H1 (cell line): Measurements from ENCODE around the gene CDC42EP1. TPM values are rescaled to one million over a fixed set of nuclear protein-coding genes. Genes with fewer than 3 reads are reported as not detected.
A peak's percentile ranks its signal among the peaks of the same experiment; 100 is the strongest.

Experiments
- CTCF ChIA-PET: fragments of 300-600 bp; sonication (Branson Sonifier 250); formaldehyde crosslinking; loops from one replicate; lab custom pipeline; 2021; ENCODE audit not compliant: partially characterized antibody; lab: Charles Lee
- POLR2A ChIA-PET: fragments of 300-600 bp; sonication (Branson Sonifier 250); formaldehyde crosslinking; loops from one replicate; lab custom pipeline; 2021; ENCODE audit warnings: inconsistent platforms; ENCODE audit not compliant: partially characterized antibody; lab: Charles Lee
- DNase-seq, 2 experiments: peaks; one replicate each; pipeline versions ENCODE4 v3.0.0 to v3.0.0-alpha.2; 2010 to 2022; ENCODE audit warnings: low spot score in 2 of 2, low read depth in 1 of 2, mixed read lengths in 1 of 2
- FAIRE-seq: peaks from 2 replicates; lab custom pipeline; 2011; peaks lifted over from hg19 to GRCh38; lab: Jason Lieb, UNC
- H2AFZ ChIP-seq: 2 replicates; pipeline ENCODE4 v1.8.1; 2012; ENCODE audit warnings: low read length, inconsistent platforms
- H2AK5ac ChIP-seq: 2 replicates; pipeline ENCODE4 v1.6.1; 2013; ENCODE audit warnings: low read depth, low read length
- H2BK120ac ChIP-seq: replicated peaks from 2 replicates; pipeline ENCODE3; 2013; ENCODE audit warnings: low read depth, low read length, inconsistent platforms
- H2BK12ac ChIP-seq: 2 replicates; pipeline ENCODE4 v1.6.1; 2013; ENCODE audit warnings: low read depth, low read length
- H2BK15ac ChIP-seq: 2 replicates; pipeline ENCODE4 v1.6.1; 2013; ENCODE audit warnings: low read length
- H2BK20ac ChIP-seq: 2 replicates; pipeline ENCODE4 v1.6.1; 2013; ENCODE audit warnings: low read length
- H2BK5ac ChIP-seq: 2 replicates; pipeline ENCODE4 v1.6.1; 2013; ENCODE audit warnings: low read depth, low read length
- H3K14ac ChIP-seq: 2 replicates; pipeline ENCODE4 v1.6.1; 2013; ENCODE audit warnings: inconsistent platforms; ENCODE audit not compliant: insufficient read length
- H3K18ac ChIP-seq: 2 replicates; pipeline ENCODE4 v1.6.1; 2013; ENCODE audit warnings: low read length; ENCODE audit errors: extremely low read depth
- H3K23ac ChIP-seq: 2 replicates; pipeline ENCODE4 v1.6.1; 2013; ENCODE audit warnings: inconsistent platforms; ENCODE audit not compliant: insufficient read length
- H3K23me2 ChIP-seq: 2 replicates; pipeline ENCODE4 v1.6.1; 2013; ENCODE audit warnings: low read depth, low read length
- H3K27ac ChIP-seq: 2 replicates; pipeline ENCODE4 v1.6.1; 2011; ENCODE audit warnings: low read depth, low read length, inconsistent platforms
- H3K27me3 ChIP-seq, 4 experiments: replicated peaks in 1 of 4; 1 replicate in 1 of 4; 2 replicates in 3 of 4; pipeline versions ENCODE4 v1.6.1 to v1.8.1; 2011 to 2013; ENCODE audit warnings: low read length in 3 of 4, mild to moderate bottlenecking in 3 of 4, inconsistent platforms in 2 of 4, mixed read lengths in 2 of 4, moderate library complexity in 1 of 4; ENCODE audit not compliant: control insufficient read depth in 3 of 4, insufficient read depth in 3 of 4; ENCODE audit errors: extremely low read depth in 1 of 4
- H3K36me3 ChIP-seq, 4 experiments: 2 replicates each; pipeline versions ENCODE4 v1.6.1 to v1.8.1; 2011 to 2013; ENCODE audit warnings: mild to moderate bottlenecking in 4 of 4, low read length in 3 of 4, moderate library complexity in 2 of 4, control low read depth in 1 of 4, inconsistent platforms in 1 of 4; ENCODE audit not compliant: insufficient read depth in 4 of 4, control insufficient read depth in 2 of 4
- H3K4ac ChIP-seq: replicated peaks from 2 replicates; pipeline ENCODE3; 2013; ENCODE audit warnings: low read length, low read depth, mixed read lengths, inconsistent platforms; ENCODE audit not compliant: insufficient read length
- H3K4me1 ChIP-seq, 4 experiments: replicated peaks in 1 of 4; 1 replicate in 1 of 4; 2 replicates in 3 of 4; pipeline versions ENCODE4 v1.6.1 to v1.8.1; 2011 to 2013; ENCODE audit warnings: low read length in 3 of 4, inconsistent platforms in 2 of 4, mixed read lengths in 1 of 4; ENCODE audit not compliant: insufficient read depth in 4 of 4, control insufficient read depth in 3 of 4
- H3K4me2 ChIP-seq, 2 experiments: 2 replicates each; pipeline versions ENCODE4 v1.6.1 to v1.8.1; 2011 to 2013; ENCODE audit warnings: low read depth in 2 of 2, low read length in 2 of 2, control low read depth in 1 of 2, inconsistent platforms in 1 of 2, mild to moderate bottlenecking in 1 of 2; ENCODE audit not compliant: insufficient read depth in 1 of 2
- H3K4me3 ChIP-seq, 4 experiments: fragments of 200-600, 300-600 bp in 1 of 4; sonication (generic), shearing (Covaris generic), sonication (Bioruptor Twin) in 1 of 4; 2 replicates each; pipeline versions ENCODE4 v1.5.1 to v1.8.1; 2011 to 2016; ENCODE audit warnings: low read length in 4 of 4, low read depth in 3 of 4, control low read depth in 2 of 4, inconsistent platforms in 2 of 4, mild to moderate bottlenecking in 2 of 4, mixed read lengths in 1 of 4, moderate library complexity in 1 of 4; ENCODE audit not compliant: insufficient read depth in 2 of 4; ENCODE audit errors: extremely low read depth in 1 of 4
- H3K56ac ChIP-seq: replicated peaks from 2 replicates; pipeline ENCODE3; 2013; ENCODE audit warnings: low read depth, mild to moderate bottlenecking, mixed read lengths, low read length, inconsistent platforms; ENCODE audit not compliant: insufficient read length
- H3K79me1 ChIP-seq: 2 replicates; pipeline ENCODE4 v1.6.1; 2013; ENCODE audit warnings: low read depth, low read length, control low read depth
- H3K79me2 ChIP-seq, 2 experiments: 2 replicates each; pipeline versions ENCODE4 v1.6.1 to v1.8.1; 2012 to 2013; ENCODE audit warnings: low read length in 2 of 2, mild to moderate bottlenecking in 2 of 2, inconsistent platforms in 1 of 2; ENCODE audit not compliant: insufficient read depth in 2 of 2, control insufficient read depth in 1 of 2
- H3K9ac ChIP-seq, 4 experiments: replicated peaks in 1 of 4; 1 replicate in 1 of 4; 2 replicates in 3 of 4; pipeline versions ENCODE4 v1.6.1 to v1.8.1; 2011 to 2013; ENCODE audit warnings: low read depth in 3 of 4, low read length in 3 of 4, control low read depth in 2 of 4, mild to moderate bottlenecking in 2 of 4, moderate library complexity in 2 of 4, inconsistent platforms in 1 of 4; ENCODE audit errors: extremely low read depth in 1 of 4
- H3K9me3 ChIP-seq, 2 experiments: 2 replicates each; pipeline versions ENCODE4 v1.6.1 to v1.8.1; 2012 to 2013; ENCODE audit warnings: mild to moderate bottlenecking in 2 of 2, moderate library complexity in 2 of 2, control low read depth in 1 of 2, inconsistent platforms in 1 of 2, low read depth in 1 of 2, low read length in 1 of 2, mixed read lengths in 1 of 2; ENCODE audit not compliant: insufficient read depth in 2 of 2
- H4K20me1 ChIP-seq, 2 experiments: replicated peaks in 1 of 2; 2 replicates each; pipeline versions ENCODE3 to v1.8.1; 2011 to 2013; ENCODE audit warnings: inconsistent platforms in 2 of 2, low read length in 2 of 2, mild to moderate bottlenecking in 1 of 2; ENCODE audit not compliant: insufficient read depth in 2 of 2, control insufficient read depth in 1 of 2
- H4K5ac ChIP-seq: 2 replicates; pipeline ENCODE4 v1.6.1; 2013; ENCODE audit warnings: low read length, low read depth, mixed read lengths, inconsistent platforms; ENCODE audit not compliant: insufficient read length
- H4K8ac ChIP-seq: 2 replicates; pipeline ENCODE4 v1.8.0; 2013; ENCODE audit warnings: mild to moderate bottlenecking, moderate library complexity, low read length, inconsistent platforms; ENCODE audit not compliant: insufficient read depth; ENCODE audit errors: extremely low read depth
- H4K91ac ChIP-seq: replicated peaks from 2 replicates; pipeline ENCODE3; 2013; ENCODE audit warnings: low read length, mixed read lengths, inconsistent platforms; ENCODE audit not compliant: insufficient read length
- BACH1 ChIP-seq: IDR thresholded peaks from 2 replicates; pipeline ENCODE4 v1.6.1; 2012; ENCODE audit warnings: low read length, improper control_type of control experiment
- CBX5 ChIP-seq: fragments of 300-800, 300-1000 bp; sonication (generic); IDR thresholded peaks from 2 replicates; pipeline ENCODE4 v1.7.1; 2016; ENCODE audit warnings: antibody characterized with exemption, low read length, low read depth
- CTCF ChIP-seq, 3 experiments: IDR thresholded peaks; 1 replicate in 2 of 3; 2 replicates in 1 of 3; pipeline versions ENCODE4 v1.5.1 to v1.6.1; 2011; ENCODE audit warnings: low read length in 3 of 3, mild to moderate bottlenecking in 3 of 3, inconsistent platforms in 2 of 3, low read depth in 1 of 3, moderate library complexity in 1 of 3; ENCODE audit not compliant: insufficient read depth in 1 of 3; ENCODE audit errors: control extremely low read depth in 1 of 3
- EZH2 ChIP-seq: fragments of 200-600 bp; sonication (generic); IDR thresholded peaks from 2 replicates; pipeline ENCODE4 v1.7.1; 2012; ENCODE audit warnings: low read depth, mild to moderate bottlenecking, moderate library complexity, low read length, inconsistent platforms; ENCODE audit not compliant: severe bottlenecking
- SP4 ChIP-seq: IDR thresholded peaks from 2 replicates; pipeline ENCODE4 v1.6.1; 2012; ENCODE audit warnings: low read length, inconsistent platforms
- SRF ChIP-seq: IDR thresholded peaks from 2 replicates; pipeline ENCODE4 v1.6.1; 2011; ENCODE audit warnings: mild to moderate bottlenecking, low read depth, low read length, moderate library complexity
- whole genome bisulfite sequencing, 2 experiments: shearing (Covaris generic) in 1 of 2; methylation state at CpG; one replicate each; pipeline versions ENCODE4 v1.1.6 to v1.1.7; 2013 to 2015; ENCODE audit warnings: low lambda C conversion rate in 2 of 2, mixed read lengths in 2 of 2, inconsistent platforms in 1 of 2, low coverage in 1 of 2, missing lambda C conversion rate in 1 of 2; ENCODE audit not compliant: insufficient replicate concordance in 2 of 2, insufficient coverage in 1 of 2, insufficient read length in 1 of 2; ENCODE audit errors: extremely low coverage in 1 of 2, missing lambda C conversion rate in 1 of 2; 5-methylcytosine and 5-hydroxymethylcytosine counted together
- polyA plus RNA-seq, 7 experiments: library from polyadenylated mRNA; depleted of rRNA in 3 of 7; stranded (reverse) in 5 of 7; unstranded in 2 of 7; fragments of >200 nt in 5 of 7; fragments of 200-250 nt in 2 of 7; gene quantifications; 1 replicate in 5 of 7; 2 replicates in 1 of 7; 4 replicates in 1 of 7; pipeline versions ENCODE4 v1.2.1 to v1.2.3, GENCODE V29; 2011 to 2013; ENCODE audit warnings: missing spikeins in 2 of 7, mixed read lengths in 2 of 7
- total RNA-seq: library from RNA; stranded (reverse); fragmentation: NEBNext Ultra II Directional; extraction: Animal tissue kit (Norgen Biotek cat#: 25700); gene quantifications from 2 replicates; pipeline ENCODE4 v1.2.1, GENCODE V29; 2021

Gene CDC42EP1
- total and polyA plus RNA-seq, 2 of the 8 experiments (the other 6 are each of a cell fraction or from before 2014, with no cell fraction given), result 8.3 to 11.2 TPM

- TF ChIP-seq EZH2 (no peak), CBX5 (no peak), SP4 (no peak), BACH1 (no peak), SRF (no peak), CTCF (IDR thresholded peaks at IDR 0.05; ENCODE audit: control extremely low read depth in 1 of 3, insufficient read depth in 1 of 3, low read depth in 1 of 3, low read length in 3 of 3) (peak in 2 of 3 experiments; percentile 19 to 22; a peak in 2 of 4 replicates)
- TF ChIP-seq, all 59 proteins: peak for 1
- Histone ChIP-seq H3K79me1 (no peaks in the 10 kb centered on the region), H2BK12ac (no peak overlapping the region), H2BK20ac (peak overlapping the region; percentile 48; the same call in 1 of the 2 replicates), H3K18ac (no peak overlapping the region), H3K9ac (no peak overlapping the region), H3K4me3 (no peak overlapping the region), H3K36me3 (no peaks in the 10 kb centered on the region), H2AFZ (no peak overlapping the region), H3K4me1 (peaks cover 7 to 17% (median 16%) of the 10 kb centered on the region in 4 experiments), H4K91ac (no peak overlapping the region), H2BK15ac (no peak overlapping the region), H3K4ac (no peak overlapping the region), H3K9me3 (no peaks in the 10 kb centered on the region), H3K14ac (no peak overlapping the region), H3K79me2 (no peaks in the 10 kb centered on the region), H4K5ac (no peak overlapping the region), H3K27ac (no peak overlapping the region), H2AK5ac (no peak overlapping the region), H3K23me2 (no peaks in the 10 kb centered on the region), H2BK5ac (no peak overlapping the region), H2BK120ac (no peak overlapping the region), H3K56ac (no peak overlapping the region), H3K4me2 (no peak overlapping the region), H4K8ac (no peak overlapping the region), H4K20me1 (no peaks in the 10 kb centered on the region), H3K23ac (no peak overlapping the region), H3K27me3 (no peaks in the 10 kb centered on the region; a peak in 1 of 7 replicates)
- 87% methylated on average over 16 of the region's 16 CpGs; no CpG with 5 or more reads in 1 of the 2 experiments for WGBS, 2 experiments
- FAIRE-seq, result no peak
- ChIA-PET CTCF (interaction anchor here (1.0 to 39.4 kb wide), 7 partner anchors 8 to 310 kb away, joined by 4 to 1347 read pairs (median 11); partner anchors contain the start of gene LGALS2), POLR2A (interaction anchor here (1.0 to 12.2 kb wide), 9 partner anchors 8 to 61 kb away, joined by 3 to 198 read pairs (median 4); no protein-coding TSS in a partner anchor)
- DNase-seq, result no peak
These were observed 11.1 kb downstream of the CDC42EP1 start for GRCh38 chr22:37571258-37571991.
